Measurements from ENCODE around the gene SMOC2. TPM values are rescaled to one million over a fixed set of nuclear protein-coding genes. Genes with fewer than 3 reads are reported as not detected.

SMOC2 gene
- total and polyA plus RNA-seq, 2 of the 4 experiments (the other 2 are of a cell fraction), result not detected

- H3K4me1 ChIP-seq (ENCODE audit: control insufficient read depth, insufficient read depth, low read length), result no peaks in the 10 kb centered on the region
- no peak overlapping the region for H2AK9ac ChIP-seq (replicated peaks; ENCODE audit: low read depth, low read length, poor library complexity)
- H3K14ac ChIP-seq (replicated peaks; ENCODE audit: low read depth, low read length), result no peak overlapping the region
- H3K27ac ChIP-seq (ENCODE audit: insufficient read depth, low read length), result no peak overlapping the region
- no TSS peak for BruUV-seq (replicated peaks)
- no peak overlapping the region for H4K91ac ChIP-seq (ENCODE audit: insufficient read depth, low read depth, low read length)
- H3K9me1 ChIP-seq (ENCODE audit: insufficient read depth, low read length), result no peaks in the 10 kb centered on the region
- H3K27me3 ChIP-seq (ENCODE audit: control insufficient read depth, insufficient read depth, low read length), result no peaks in the 10 kb centered on the region
- dilution Hi-C loops (cut with HindIII; ENCODE audit: low sequenced_read_pairs, unreplicated experiment) (no loop called here), in situ Hi-C loops (cut with MboI; ENCODE audit: low sequenced_read_pairs) (no loop called here), intact Hi-C loops (cut with micrococcal nuclease) (no loop called here)
- H4K20me1 ChIP-seq (ENCODE audit: insufficient read depth, low read length), result no peaks in the 10 kb centered on the region
- no peak overlapping the region for H3K9ac ChIP-seq (ENCODE audit: low read depth, low read length)
- H4K8ac ChIP-seq (ENCODE audit: low read depth in 2 of 2, low read length in 2 of 2), result no peak overlapping the region
- no peak for ATAC-seq (ENCODE audit: low read depth)
- H3K36me3 ChIP-seq (ENCODE audit: control insufficient read depth, insufficient read depth, low read length), result no peaks in the 10 kb centered on the region
- H3K23ac ChIP-seq (ENCODE audit: low read depth, low read length), result no peak overlapping the region
- no peak overlapping the region for H3K56ac ChIP-seq (ENCODE audit: extremely low read depth, insufficient read depth, low read length)
- DNase-seq, result no peak
- H3K79me1 ChIP-seq (ENCODE audit: low read depth in 1 of 2, low read length in 2 of 2), result no peaks in the 10 kb centered on the region
- H3K4me3 ChIP-seq (ENCODE audit: insufficient read depth, low read depth, low read length), result no peak overlapping the region
- peaks cover 43% of the 10 kb centered on the region; the same call in 1 of the 2 replicates for H3K9me3 ChIP-seq (ENCODE audit: control insufficient read depth, insufficient read depth, low read length)
- ChIA-PET POLR2A (ENCODE audit: unreplicated experiment) (no interaction called here), CTCF (no interaction called here)
- H3K4ac ChIP-seq (ENCODE audit: low read depth, low read length), result no peak overlapping the region
- WGBS, 2 experiments (ENCODE audit: extremely low coverage in 2 of 2, insufficient read length in 1 of 2), result 57% methylated on average over 6 of the region's 16 CpGs; no CpG with 5 or more reads in 1 of the 2 experiments
- H2BK15ac ChIP-seq (ENCODE audit: low read depth, low read length), result no peak overlapping the region
- no peak overlapping the region for H2AFZ ChIP-seq (replicated peaks; ENCODE audit: low read length, poor library complexity)
- no peak overlapping the region for H3K18ac ChIP-seq (ENCODE audit: low read depth, low read length)
- no peak overlapping the region for H3K4me2 ChIP-seq (ENCODE audit: low read depth, low read length)
- TF ChIP-seq CHD1 (IDR thresholded peaks at IDR 0.05; ENCODE audit: low read depth, low read length) (no peak), CTCF (conservative IDR thresholded peaks at IDR 0.05; ENCODE audit: low read depth, low read length) (no peak), ELK1 (IDR thresholded peaks at IDR 0.05; ENCODE audit: borderline replicate concordance, low read depth, low read length) (no peak), MXI1 (IDR thresholded peaks at IDR 0.05; ENCODE audit: borderline replicate concordance, low read depth, low read length) (no peak), NFE2L2 (IDR thresholded peaks at IDR 0.05; ENCODE audit: low read depth, low read length) (no peak), MAZ (IDR thresholded peaks at IDR 0.05; ENCODE audit: borderline replicate concordance, low read depth, low read length) (no peak), USF2 (IDR thresholded peaks at IDR 0.05; ENCODE audit: low read depth, low read length) (no peak), RCOR1 (IDR thresholded peaks at IDR 0.05; ENCODE audit: insufficient replicate concordance, low read length) (no peak), RFX5 (IDR thresholded peaks at IDR 0.05; ENCODE audit: low read depth, low read length) (no peak), CEBPB (IDR thresholded peaks at IDR 0.05; ENCODE audit: low read depth, low read length) (no peak), RAD21 (IDR thresholded peaks at IDR 0.05; ENCODE audit: low read length) (no peak), POLR2A (IDR thresholded peaks at IDR 0.05; ENCODE audit: low read depth, low read length) (no peak), SMC3 (IDR thresholded peaks at IDR 0.05; ENCODE audit: low read depth, low read length) (no peak), MAFK (IDR thresholded peaks at IDR 0.05; ENCODE audit: low read depth, low read length) (no peak), BHLHE40 (IDR thresholded peaks at IDR 0.05; ENCODE audit: low read depth, low read length) (no peak), FOS (IDR thresholded peaks at IDR 0.05; ENCODE audit: low read depth, low read length) (no peak)
- no peak overlapping the region for H2BK5ac ChIP-seq (ENCODE audit: low read depth, low read length, poor library complexity, severe bottlenecking)
- H4K5ac ChIP-seq (ENCODE audit: low read depth, low read length), result no peak overlapping the region
- no peak overlapping the region for H2BK120ac ChIP-seq (ENCODE audit: low read depth, low read length)
- no peak overlapping the region for H2AK5ac ChIP-seq (ENCODE audit: low read depth, low read length)
- H2BK20ac ChIP-seq (ENCODE audit: low read depth, low read length), result no peak overlapping the region
Observed at GRCh38 chr6:168606722-168607121, 165.7 kb downstream of the SMOC2 start.

All from IMR-90 (cell line).